Subcutaneous adipose tissue (tissue), 4 donors: ENCODE results near the gene ZNF292. TPM values are rescaled to one million over a fixed set of nuclear protein-coding genes. Genes with fewer than 3 reads are reported as not detected.

Experiments
- total RNA-seq, 4 donors: library from RNA; depleted of rRNA; stranded (reverse); fragments of >200 nt; gene quantifications; one replicate each; pipeline ENCODE4 v1.1.0, GENCODE V29; 2016
- TF ChIP-seq, protein P1 (sequence below): fragments of 450-650 bp; IDR thresholded peaks from one replicate; pipeline ENCODE4 v1.5.1; 2016; ENCODE audit warnings: low read depth, mild to moderate bottlenecking, control low read depth, antibody characterized with exemption, moderate library complexity

The ZNF292 gene
- total RNA-seq, 4 donors from 2014 or later, result 31.5 to 39.4 (median 36.8) TPM

DNA sequence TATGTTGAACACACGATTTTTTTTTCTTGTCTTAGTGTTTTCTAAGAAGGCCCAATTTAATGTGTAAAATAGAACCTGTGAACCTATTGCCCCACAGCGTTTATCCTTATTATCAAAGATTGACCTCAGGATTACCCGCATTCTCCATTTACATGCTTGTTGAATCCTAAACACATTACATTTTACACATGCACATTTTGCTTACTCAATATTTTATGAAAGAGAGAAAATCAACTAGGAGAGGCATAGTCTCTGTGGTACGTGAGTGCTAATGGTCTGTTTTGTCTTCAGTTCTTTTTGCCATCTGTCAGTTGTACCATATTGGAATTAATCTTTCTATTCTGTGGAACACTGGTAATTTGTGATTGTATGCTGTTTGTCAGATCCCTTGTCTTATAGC is 86.9 kb downstream of the ZNF292 start:
- TF ChIP-seq, protein P1, sequence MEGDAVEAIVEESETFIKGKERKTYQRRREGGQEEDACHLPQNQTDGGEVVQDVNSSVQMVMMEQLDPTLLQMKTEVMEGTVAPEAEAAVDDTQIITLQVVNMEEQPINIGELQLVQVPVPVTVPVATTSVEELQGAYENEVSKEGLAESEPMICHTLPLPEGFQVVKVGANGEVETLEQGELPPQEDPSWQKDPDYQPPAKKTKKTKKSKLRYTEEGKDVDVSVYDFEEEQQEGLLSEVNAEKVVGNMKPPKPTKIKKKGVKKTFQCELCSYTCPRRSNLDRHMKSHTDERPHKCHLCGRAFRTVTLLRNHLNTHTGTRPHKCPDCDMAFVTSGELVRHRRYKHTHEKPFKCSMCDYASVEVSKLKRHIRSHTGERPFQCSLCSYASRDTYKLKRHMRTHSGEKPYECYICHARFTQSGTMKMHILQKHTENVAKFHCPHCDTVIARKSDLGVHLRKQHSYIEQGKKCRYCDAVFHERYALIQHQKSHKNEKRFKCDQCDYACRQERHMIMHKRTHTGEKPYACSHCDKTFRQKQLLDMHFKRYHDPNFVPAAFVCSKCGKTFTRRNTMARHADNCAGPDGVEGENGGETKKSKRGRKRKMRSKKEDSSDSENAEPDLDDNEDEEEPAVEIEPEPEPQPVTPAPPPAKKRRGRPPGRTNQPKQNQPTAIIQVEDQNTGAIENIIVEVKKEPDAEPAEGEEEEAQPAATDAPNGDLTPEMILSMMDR, result no peak

DNA sequence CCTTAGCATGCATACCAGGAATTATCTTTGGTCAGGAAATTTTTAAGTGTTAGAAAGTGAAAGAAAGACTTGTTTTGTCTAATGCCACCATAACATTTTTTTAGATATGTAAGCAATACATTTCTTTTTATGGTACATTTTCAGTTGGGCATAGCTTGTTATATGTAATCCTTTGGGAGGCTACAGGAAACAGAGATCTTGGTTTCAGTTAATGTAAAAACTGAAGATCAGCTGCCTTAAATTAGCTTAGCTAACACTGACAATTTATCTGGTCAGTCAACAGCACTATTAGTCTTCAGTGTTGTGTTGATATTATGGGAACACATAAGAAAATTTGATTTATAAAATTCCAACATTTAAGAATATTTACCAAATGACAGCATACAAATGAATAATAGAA is 88.4 kb downstream of the ZNF292 start:
- TF ChIP-seq, protein P1, result no peak

DNA sequence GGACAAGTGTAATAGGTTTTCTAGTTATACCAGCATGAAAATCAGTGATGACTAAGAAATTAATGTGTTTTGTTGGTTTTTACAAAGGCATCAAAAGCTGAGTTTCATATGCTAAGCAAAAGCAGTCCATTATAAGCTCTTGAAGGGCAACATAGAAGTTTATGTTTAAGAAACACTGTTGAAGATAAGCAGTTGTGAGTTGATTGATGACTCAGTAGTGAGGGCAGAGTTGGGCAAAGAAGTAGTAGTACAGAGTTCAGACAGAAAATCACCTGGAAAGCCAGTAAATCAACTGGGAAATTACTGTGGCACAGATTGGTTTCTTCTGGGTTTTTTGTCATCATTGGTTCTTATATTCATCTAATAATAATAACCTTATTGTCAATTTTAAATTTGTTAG is 89.0 kb downstream of the ZNF292 start:
- TF ChIP-seq, protein P1, result no peak

DNA sequence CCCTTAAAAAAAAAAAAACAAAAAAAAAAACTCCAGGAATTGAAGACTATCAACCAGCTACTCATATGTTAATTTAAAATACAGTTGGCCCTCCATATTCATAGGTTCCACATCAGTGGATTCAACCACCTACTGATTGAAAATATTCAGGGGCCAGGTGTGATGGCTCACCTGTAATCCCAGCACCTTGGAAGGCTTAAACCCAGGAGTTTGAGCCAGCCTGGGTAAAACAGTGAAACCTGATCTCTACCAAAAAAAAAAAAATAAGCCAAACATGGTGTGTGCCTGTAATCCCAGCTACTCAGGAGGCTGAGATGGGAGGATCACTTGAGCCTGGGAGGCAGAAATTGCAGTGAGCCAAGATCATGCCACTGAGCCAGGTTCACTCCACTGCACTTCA is 94.7 kb downstream of the ZNF292 start:
- TF ChIP-seq, protein P1, result no peak

DNA sequence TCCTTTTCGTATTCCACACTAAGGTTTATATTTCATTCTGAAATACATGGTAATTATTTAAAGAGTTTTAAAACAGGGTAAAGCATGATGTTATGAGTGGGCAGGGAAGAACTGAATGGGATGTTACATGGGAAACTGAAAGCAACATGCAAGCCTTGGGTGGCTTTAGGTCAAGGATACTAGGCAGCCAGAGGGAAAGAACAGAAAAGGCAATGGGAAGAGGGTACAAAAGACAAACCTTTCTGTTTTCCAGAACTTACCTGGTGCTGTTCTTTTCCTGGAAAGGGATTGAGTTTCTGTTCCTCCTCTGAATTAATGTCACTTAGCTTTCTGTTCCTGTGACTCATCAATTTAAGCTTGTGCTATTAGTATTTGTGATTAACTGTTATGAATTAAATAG is 95.9 kb downstream of the ZNF292 start:
- TF ChIP-seq, protein P1, result no peak

DNA sequence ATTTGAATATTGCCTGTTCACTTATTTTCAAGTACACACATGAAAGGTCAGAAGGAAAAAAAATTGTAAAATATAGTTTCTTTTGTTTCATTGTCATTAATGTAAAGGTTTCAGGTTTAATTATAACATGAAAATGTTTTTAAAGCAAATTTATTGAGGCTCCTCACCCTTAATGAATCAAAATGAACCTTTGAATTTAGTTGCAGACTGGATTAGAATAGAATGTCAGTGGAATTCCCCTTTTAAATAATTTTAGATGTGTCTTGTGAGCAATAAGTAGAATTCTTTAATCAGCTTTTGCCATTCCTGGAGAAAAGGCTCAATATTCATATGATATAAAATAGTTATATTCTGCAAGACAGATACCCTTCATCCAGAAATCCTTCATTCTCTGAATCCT is 96.4 kb downstream of the ZNF292 start:
- TF ChIP-seq, protein P1, result no peak

DNA sequence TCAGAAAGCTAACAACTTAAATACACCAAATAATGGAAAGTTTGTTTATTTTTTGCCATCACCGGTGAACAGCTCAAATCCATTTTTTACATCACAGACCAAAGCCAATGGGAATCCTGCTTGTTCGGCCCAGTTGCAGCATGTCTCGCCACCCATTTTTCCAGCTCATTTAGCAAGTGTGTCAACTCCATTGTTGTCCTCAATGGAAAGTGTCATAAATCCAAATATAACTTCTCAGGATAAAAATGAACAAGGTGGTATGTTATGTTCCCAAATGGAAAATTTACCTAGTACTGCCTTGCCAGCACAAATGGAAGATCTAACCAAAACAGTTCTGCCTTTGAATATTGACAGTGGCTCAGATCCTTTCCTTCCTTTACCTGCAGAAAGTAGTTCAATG is 101.7 kb downstream of the ZNF292 start:
- TF ChIP-seq, protein P1, result no peak

DNA sequence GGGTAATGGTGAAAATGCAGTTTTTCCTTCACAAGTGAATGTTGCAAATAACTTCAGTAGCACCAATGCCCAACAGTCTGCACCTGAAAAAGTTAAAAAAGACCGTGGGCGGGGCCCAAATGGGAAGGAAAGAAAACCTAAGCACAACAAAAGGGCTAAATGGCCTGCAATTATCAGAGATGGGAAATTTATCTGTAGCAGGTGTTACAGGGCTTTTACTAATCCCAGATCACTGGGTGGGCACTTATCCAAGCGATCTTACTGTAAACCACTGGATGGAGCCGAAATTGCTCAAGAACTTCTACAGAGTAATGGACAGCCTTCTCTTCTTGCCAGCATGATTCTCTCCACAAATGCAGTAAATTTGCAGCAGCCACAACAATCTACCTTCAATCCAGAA is 102.2 kb downstream of the ZNF292 start:
- TF ChIP-seq, protein P1, result no peak
